ENCODE measurements around the gene UBE2L6. TPM values are rescaled to one million over a fixed set of nuclear protein-coding genes. Genes with fewer than 3 reads are reported as not detected.

Gene UBE2L6
- polyA plus RNA-seq, 1 donor from 2014 or later = 88.0 TPM

DNA sequence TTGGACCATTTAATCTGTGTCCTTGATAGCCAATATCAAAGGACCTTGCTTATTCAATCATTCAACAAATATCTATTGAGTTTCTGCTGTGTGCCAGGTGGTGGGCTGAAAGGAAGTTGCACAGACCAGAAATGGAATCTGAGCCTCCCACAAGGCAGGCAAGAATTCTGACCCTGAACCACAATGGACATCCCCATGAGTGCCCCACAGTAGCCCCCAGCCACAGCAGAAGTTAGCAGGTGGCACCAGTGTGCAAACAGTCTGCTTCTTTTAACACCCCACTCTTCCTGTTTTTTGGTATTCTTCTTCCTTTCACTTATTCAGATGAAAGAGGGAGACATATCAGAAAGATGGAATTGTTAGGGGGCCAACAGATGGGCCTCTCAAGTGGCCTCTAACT is 17.8 kb upstream of the UBE2L6 start:
- TF ChIP-seq POLR2AphosphoS5 (IDR thresholded peaks at IDR 0.05) = no peak
- TF ChIP-seq MXI1 (conservative IDR thresholded peaks at IDR 0.05; ENCODE audit: poor library complexity, severe bottlenecking) = no peak
- TF ChIP-seq CTCF (IDR thresholded peaks at IDR 0.05; ENCODE audit: poor library complexity, severe bottlenecking) = no peak
- TF ChIP-seq EZH2 (IDR thresholded peaks at IDR 0.05; ENCODE audit: borderline replicate concordance, insufficient read depth, low read length, poor library complexity, severe bottlenecking) = no peak
- TF ChIP-seq EP300 (conservative IDR thresholded peaks at IDR 0.05; ENCODE audit: poor library complexity, severe bottlenecking) = no peak
- no peak for TF ChIP-seq SMC3 (conservative IDR thresholded peaks at IDR 0.05; ENCODE audit: poor library complexity)
- no peak for TF ChIP-seq TAF1 (IDR thresholded peaks at IDR 0.05; ENCODE audit: low read depth)
- TF ChIP-seq, protein P1, sequence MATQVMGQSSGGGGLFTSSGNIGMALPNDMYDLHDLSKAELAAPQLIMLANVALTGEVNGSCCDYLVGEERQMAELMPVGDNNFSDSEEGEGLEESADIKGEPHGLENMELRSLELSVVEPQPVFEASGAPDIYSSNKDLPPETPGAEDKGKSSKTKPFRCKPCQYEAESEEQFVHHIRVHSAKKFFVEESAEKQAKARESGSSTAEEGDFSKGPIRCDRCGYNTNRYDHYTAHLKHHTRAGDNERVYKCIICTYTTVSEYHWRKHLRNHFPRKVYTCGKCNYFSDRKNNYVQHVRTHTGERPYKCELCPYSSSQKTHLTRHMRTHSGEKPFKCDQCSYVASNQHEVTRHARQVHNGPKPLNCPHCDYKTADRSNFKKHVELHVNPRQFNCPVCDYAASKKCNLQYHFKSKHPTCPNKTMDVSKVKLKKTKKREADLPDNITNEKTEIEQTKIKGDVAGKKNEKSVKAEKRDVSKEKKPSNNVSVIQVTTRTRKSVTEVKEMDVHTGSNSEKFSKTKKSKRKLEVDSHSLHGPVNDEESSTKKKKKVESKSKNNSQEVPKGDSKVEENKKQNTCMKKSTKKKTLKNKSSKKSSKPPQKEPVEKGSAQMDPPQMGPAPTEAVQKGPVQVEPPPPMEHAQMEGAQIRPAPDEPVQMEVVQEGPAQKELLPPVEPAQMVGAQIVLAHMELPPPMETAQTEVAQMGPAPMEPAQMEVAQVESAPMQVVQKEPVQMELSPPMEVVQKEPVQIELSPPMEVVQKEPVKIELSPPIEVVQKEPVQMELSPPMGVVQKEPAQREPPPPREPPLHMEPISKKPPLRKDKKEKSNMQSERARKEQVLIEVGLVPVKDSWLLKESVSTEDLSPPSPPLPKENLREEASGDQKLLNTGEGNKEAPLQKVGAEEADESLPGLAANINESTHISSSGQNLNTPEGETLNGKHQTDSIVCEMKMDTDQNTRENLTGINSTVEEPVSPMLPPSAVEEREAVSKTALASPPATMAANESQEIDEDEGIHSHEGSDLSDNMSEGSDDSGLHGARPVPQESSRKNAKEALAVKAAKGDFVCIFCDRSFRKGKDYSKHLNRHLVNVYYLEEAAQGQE (IDR thresholded peaks at IDR 0.05; ENCODE audit: borderline replicate concordance) = no peak
- Histone ChIP-seq H3K4me2 (ENCODE audit: low read length) (no peak overlapping the region), H2AFZ (ENCODE audit: low read depth, low read length) (no peak overlapping the region), H3K9me2 (ENCODE audit: insufficient read depth, low read length) (no peaks in the 10 kb centered on the region), H3K79me2 (replicated peaks; ENCODE audit: insufficient read depth, low read length) (no peaks in the 10 kb centered on the region), H3K9ac (ENCODE audit: low read length) (no peak overlapping the region), H3K9me3 (ENCODE audit: low read length) (no peaks in the 10 kb centered on the region), H3K27ac (ENCODE audit: low read length) (no peak overlapping the region), H3K36me3 (ENCODE audit: insufficient read depth, low read length) (no peaks in the 10 kb centered on the region), H3F3A (ENCODE audit: insufficient read depth, low read length, poor library complexity, severe bottlenecking) (no peaks in the 10 kb centered on the region), H3K27me3 (ENCODE audit: insufficient read depth, low read depth, low read length) (no peaks in the 10 kb centered on the region), H3K4me3 (ENCODE audit: low read length) (no peak overlapping the region), H4K20me1 (ENCODE audit: insufficient read depth) (no peaks in the 10 kb centered on the region)

DNA sequence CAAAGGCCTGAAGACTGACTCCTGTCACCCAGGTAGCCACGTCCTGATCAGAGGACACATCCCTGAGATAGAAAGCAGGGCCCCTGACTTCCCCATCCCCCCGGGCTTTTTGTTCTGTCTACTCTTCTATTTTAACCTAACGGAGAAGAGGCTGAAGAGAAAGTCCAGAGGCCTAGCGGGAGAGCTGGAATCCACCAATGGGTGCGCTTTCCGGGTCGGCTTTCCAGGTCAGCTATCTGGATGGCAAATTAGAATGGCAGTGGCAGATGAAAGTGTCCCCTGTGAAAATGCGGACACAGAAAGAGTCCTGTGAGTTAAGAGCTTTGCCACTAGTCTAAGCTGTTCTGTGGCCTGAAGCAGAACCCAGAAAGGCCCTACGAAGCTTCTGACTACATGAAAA is 16.9 kb upstream of the UBE2L6 start:
- Histone ChIP-seq H3K4me3 (ENCODE audit: low read length) (no peak overlapping the region), H3K4me2 (ENCODE audit: low read length) (no peak overlapping the region), H3K27me3 (ENCODE audit: insufficient read depth, low read depth, low read length) (no peaks in the 10 kb centered on the region), H3K27ac (ENCODE audit: low read length) (no peak overlapping the region), H3K9me2 (ENCODE audit: insufficient read depth, low read length) (no peaks in the 10 kb centered on the region), H3K9ac (ENCODE audit: low read length) (no peak overlapping the region), H4K20me1 (ENCODE audit: insufficient read depth) (no peaks in the 10 kb centered on the region), H3K9me3 (ENCODE audit: low read length) (no peaks in the 10 kb centered on the region), H3F3A (ENCODE audit: insufficient read depth, low read length, poor library complexity, severe bottlenecking) (no peaks in the 10 kb centered on the region), H2AFZ (ENCODE audit: low read depth, low read length) (no peak overlapping the region), H3K79me2 (replicated peaks; ENCODE audit: insufficient read depth, low read length) (no peaks in the 10 kb centered on the region), H3K36me3 (ENCODE audit: insufficient read depth, low read length) (no peaks in the 10 kb centered on the region)
- TF ChIP-seq SMC3 (conservative IDR thresholded peaks at IDR 0.05; ENCODE audit: poor library complexity) (no peak), CTCF (IDR thresholded peaks at IDR 0.05; ENCODE audit: poor library complexity, severe bottlenecking) (no peak), POLR2AphosphoS5 (IDR thresholded peaks at IDR 0.05) (no peak), MXI1 (conservative IDR thresholded peaks at IDR 0.05; ENCODE audit: poor library complexity, severe bottlenecking) (no peak), RAD21 (conservative IDR thresholded peaks at IDR 0.05) (no peak), EP300 (conservative IDR thresholded peaks at IDR 0.05; ENCODE audit: poor library complexity, severe bottlenecking) (no peak), EZH2 (IDR thresholded peaks at IDR 0.05; ENCODE audit: borderline replicate concordance, insufficient read depth, low read length, poor library complexity, severe bottlenecking) (no peak), TAF1 (IDR thresholded peaks at IDR 0.05; ENCODE audit: low read depth) (no peak)
- TF ChIP-seq, protein P1 (IDR thresholded peaks at IDR 0.05; ENCODE audit: borderline replicate concordance) = no peak

All from neural cell (in vitro differentiated cells).